Muscle of arm (tissue), 14 donors: ENCODE measurements around the gene AMOTL1. TPM values are rescaled to one million over a fixed set of nuclear protein-coding genes. Genes with fewer than 3 reads are reported as not detected.

Experiments used
- DNase-seq: peaks from one replicate; pipeline ENCODE4 v3.0.0-alpha.2; 2013
- long read RNA-seq, 11 donors: transcript quantifications; one replicate each; lab custom pipeline, GENCODE V29; 2026
- polyA plus RNA-seq, 12 donors: library from polyadenylated mRNA; unstranded; fragments of 120-200 nt; gene quantifications; one replicate each; pipeline ENCODE4 v1.2.1, GENCODE V29; 2013; ENCODE audit not compliant: insufficient read length in 12 of 12

The AMOTL1 gene, protein sequence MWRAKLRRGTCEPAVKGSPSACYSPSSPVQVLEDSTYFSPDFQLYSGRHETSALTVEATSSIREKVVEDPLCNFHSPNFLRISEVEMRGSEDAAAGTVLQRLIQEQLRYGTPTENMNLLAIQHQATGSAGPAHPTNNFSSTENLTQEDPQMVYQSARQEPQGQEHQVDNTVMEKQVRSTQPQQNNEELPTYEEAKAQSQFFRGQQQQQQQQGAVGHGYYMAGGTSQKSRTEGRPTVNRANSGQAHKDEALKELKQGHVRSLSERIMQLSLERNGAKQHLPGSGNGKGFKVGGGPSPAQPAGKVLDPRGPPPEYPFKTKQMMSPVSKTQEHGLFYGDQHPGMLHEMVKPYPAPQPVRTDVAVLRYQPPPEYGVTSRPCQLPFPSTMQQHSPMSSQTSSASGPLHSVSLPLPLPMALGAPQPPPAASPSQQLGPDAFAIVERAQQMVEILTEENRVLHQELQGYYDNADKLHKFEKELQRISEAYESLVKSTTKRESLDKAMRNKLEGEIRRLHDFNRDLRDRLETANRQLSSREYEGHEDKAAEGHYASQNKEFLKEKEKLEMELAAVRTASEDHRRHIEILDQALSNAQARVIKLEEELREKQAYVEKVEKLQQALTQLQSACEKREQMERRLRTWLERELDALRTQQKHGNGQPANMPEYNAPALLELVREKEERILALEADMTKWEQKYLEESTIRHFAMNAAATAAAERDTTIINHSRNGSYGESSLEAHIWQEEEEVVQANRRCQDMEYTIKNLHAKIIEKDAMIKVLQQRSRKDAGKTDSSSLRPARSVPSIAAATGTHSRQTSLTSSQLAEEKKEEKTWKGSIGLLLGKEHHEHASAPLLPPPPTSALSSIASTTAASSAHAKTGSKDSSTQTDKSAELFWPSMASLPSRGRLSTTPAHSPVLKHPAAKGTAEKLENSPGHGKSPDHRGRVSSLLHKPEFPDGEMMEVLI
- polyA plus RNA-seq: 10 to 100 TPM in 11 of 12 donors, not detected in 1; 36.9 to 73.0 (median 56.7) TPM
- long read RNA-seq, donor 1: 0 reads
- long read RNA-seq, donor 2, full-length matches to known transcripts: 3 of 8 reads
- long read RNA-seq, donor 2, partial matches to known transcripts: 5 of 8 reads
- long read RNA-seq, donor 2, other reads (novel, unspliced or antisense): 0 of 8 reads
- long read RNA-seq, donor 3: 0 reads
- long read RNA-seq, donor 4, full-length matches to known transcripts: 2 of 2 reads
- long read RNA-seq, donor 4, partial matches to known transcripts: 0 of 2 reads
- long read RNA-seq, donor 4, other reads (novel, unspliced or antisense): 0 of 2 reads
- long read RNA-seq, donor 5: 0 reads
- long read RNA-seq, donor 6, full-length matches to known transcripts: 2 of 2 reads
- long read RNA-seq, donor 6, partial matches to known transcripts: 0 of 2 reads
- long read RNA-seq, donor 6, other reads (novel, unspliced or antisense): 0 of 2 reads
- long read RNA-seq, donor 7, full-length matches to known transcripts: 4 of 4 reads
- long read RNA-seq, donor 7, partial matches to known transcripts: 0 of 4 reads
- long read RNA-seq, donor 7, other reads (novel, unspliced or antisense): 0 of 4 reads
- long read RNA-seq, donor 8, full-length matches to known transcripts: 4 of 16 reads
- long read RNA-seq, donor 8, partial matches to known transcripts: 12 of 16 reads
- long read RNA-seq, donor 8, other reads (novel, unspliced or antisense): 0 of 16 reads
- long read RNA-seq, donor 9, partial matches to known transcripts: 0 of 1 reads
- long read RNA-seq, donor 9, other reads (novel, unspliced or antisense): 0 of 1 reads
- long read RNA-seq, donor 10, partial matches to known transcripts: 8 of 10 reads
- long read RNA-seq, donor 10, other reads (novel, unspliced or antisense): 0 of 10 reads
- long read RNA-seq, donor 11, full-length matches to known transcripts: 1 of 1 reads
- long read RNA-seq, donor 11, partial matches to known transcripts: 0 of 1 reads
- long read RNA-seq, donor 11, other reads (novel, unspliced or antisense): 0 of 1 reads

DNA sequence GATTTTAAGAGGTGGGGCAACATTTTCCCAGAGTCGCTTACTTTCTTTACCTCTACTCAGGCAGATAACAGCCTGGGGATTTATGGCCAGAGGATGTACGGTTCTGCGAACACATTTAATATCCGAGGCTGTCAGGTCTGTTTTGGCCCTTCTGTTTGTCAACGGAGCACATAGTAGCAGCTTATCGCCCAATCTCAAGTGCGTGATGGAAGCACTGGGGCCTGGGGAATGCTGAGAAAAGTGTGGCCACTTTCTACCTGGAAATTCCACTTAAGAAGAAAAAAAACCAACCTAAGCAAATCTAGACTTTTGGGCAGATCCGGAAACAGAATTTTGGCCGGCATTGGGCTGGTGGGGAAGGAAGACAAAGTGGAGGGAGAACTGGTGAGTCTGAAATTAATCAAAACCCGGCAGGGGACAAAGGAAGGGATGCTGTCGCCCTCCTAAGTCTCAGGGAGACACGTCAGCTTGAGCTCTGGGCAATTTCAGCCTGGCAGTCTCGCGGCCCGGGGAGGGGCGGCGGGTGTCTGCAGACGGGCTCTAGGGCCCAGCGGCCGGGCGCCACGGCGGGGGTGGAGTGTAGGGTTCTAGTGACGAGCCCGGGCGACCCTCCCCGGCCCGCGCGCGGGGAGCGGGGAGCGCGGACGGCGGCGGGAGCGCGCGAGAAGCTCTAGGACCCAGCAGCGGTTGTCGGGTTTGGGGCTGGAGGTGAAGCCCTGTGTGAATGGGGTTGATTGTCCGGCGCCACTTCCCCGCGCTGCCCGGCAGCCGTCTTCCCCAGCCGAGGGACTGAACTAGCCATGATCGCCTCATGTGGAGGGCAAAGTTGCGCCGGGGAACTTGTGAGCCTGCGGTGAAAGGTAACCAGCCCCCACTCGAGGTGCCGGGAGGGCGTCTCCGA lies at the start of gene AMOTL1:
Gene AMOTL1 (plus strand): TSS at position 656 of the 901 bp plus-strand sequence. CDS start 156 bp downstream, at position 812.
- peak; percentile 89 for DNase-seq

DNA sequence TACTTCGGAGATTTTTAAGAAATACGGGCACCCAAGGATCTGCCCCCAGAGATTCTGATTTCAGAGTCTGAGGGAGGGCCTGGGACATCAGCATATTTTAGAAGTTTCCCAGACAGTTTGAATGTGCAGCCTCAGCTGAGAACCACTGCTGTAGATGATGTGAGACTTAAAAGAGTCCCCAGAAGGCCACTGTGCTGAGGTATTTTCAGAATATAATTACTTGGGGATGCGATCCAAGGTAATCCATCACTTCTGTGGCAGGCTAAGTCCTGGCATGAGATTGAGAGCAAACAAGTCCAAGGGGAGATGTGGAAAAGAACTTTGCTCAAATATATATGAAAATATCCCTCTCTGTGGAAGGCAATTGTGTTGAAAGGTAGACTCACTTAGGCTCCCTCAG lies 48.3 kb upstream of the AMOTL1 start:
- no peak for DNase-seq

DNA sequence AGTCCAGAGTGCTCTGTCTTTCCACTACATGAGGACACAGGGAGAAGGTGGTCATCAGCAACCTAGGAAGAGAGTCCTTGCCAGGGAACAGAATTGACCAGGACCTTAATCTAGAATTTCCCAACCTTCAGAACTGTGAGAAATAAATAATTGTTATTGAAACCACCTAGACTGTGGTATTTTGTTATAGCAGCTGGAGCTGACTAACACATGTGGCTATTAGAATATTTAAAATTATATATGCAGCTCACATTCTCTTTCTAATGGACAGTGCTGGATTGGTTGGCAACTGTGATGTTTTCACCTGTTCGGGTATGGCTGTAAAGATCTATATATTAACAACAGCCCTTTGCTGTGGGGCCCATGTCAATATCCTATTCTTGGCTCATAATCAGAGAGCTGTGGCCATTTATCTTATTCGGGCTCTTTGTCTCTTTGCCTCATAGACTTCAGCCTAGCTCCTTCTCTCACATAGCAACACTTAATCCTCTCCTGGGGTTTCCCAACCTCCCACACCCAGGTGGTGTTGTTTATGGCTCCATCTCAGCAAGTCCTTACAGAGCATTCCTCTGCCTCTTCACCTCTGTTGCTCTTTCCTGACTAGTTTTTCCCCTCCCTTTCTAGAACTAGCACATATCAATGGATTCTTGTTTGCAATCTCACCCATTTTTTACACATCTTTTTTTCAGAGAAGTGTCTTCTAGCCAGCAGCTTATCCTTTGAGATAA lies 46.4 kb upstream of the AMOTL1 start:
- DNase-seq: no peak

DNA sequence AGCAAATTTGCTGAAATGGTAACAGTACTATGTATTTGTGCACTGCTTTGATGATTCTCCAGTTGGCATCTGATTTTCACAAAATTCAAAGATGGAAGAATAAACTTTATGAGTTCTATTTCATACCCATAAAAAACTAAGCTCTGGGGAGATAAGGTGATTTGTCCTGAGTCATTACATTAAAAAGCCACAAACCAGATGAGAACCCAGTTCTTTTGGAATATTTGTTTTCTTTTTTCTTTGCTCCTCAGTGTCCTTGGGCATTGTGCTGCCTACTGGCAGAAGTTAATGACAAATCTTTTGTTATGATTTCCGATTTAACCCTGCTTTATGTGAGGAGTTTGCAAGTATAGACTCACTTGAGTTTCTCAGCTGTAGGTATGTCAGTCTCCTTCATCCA lies 45.4 kb upstream of the AMOTL1 start:
- no peak for DNase-seq

DNA sequence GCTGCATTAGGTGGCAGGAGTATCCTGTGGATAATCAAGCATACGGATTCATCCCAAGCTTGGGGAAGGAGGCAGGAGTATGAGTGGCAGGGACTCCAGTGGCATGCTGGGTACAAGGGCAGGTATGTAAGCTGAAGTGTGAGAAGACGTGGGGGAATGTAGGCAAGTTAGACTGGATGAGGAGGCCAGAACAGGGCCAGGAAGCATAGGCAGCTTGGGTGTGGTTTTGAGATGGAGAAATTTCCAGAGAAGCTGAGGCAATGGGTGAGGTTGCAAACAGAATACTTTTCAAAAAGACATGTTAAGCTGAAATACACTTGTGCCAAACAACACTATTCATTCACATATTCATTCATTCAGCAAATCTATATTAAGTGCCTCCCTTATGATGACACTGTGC lies 43.1 kb upstream of the AMOTL1 start:
- DNase-seq: no peak

DNA sequence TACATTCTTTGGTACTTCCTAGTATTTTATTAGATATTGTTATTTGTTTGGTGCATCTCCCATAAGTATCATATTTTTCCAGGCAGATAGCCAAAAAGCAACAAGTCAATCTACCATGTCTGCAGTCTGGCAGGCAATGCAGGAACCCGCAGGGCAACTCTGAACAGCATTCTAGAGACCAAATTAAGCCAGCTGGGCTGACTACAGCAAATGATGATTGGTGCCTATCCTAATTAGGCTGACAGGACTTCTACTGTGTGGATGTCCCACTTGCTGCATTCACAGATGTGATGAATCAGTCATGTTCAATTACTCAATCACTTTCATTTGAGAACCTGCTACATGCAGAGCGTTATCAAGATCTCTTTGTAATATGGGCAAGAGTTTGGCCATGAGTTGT lies 40.3 kb upstream of the AMOTL1 start:
- DNase-seq: no peak

DNA sequence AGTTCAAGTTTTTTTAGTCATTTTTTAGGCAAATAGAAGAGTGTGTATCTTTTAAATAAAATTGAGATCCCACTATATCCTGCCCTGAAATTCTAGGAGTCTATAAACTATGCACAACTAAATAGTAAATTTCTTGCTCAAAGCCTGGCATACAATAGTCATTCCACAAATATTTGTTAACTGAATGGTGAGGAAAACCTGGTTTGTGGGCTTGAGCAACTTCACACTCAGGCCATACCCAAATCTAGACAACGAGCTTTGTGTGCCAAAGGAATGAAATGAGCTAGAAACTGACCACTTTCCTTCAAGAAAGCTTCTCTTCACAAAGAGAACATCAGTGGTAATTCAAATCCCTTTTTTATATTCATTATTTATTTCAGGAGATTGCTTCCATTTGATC lies 39.6 kb upstream of the AMOTL1 start:
- no peak for DNase-seq

DNA sequence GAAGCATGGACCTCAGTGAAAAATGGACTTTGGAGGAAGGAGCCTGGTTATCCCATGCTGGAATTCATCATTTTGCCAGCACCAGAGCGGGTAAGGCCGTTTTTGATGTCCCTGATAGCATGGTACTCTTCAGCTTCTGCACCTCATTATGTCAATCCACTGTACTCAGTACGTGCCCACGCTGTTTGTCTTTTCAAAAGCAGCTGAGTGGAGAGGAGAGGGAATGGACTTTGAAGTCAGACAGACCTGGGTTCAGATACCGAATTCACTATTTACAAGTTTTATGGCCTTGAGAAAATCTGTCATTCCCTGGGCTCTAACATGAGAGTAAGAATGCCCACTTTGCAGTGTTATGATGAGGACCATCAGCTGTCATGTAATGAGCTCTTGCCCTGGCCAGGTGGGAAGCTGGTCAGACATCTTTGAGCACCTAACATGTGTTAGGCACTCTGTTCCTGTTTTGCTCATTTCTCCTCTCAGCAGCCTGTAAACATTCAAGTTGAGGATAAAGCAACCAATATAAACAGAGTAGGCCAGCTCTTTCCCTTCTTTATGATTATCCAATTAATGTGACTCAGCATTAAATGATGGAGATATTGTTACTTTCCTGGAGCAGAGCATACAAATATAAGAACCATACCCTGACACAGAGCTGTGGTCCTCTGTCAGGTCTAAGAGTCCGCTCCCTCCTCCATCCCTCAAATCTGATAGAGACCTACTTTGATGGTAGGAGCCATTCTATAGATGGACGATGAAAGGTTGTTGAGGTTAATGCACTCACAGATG lies 39.0 kb upstream of the AMOTL1 start:
- no peak for DNase-seq

DNA sequence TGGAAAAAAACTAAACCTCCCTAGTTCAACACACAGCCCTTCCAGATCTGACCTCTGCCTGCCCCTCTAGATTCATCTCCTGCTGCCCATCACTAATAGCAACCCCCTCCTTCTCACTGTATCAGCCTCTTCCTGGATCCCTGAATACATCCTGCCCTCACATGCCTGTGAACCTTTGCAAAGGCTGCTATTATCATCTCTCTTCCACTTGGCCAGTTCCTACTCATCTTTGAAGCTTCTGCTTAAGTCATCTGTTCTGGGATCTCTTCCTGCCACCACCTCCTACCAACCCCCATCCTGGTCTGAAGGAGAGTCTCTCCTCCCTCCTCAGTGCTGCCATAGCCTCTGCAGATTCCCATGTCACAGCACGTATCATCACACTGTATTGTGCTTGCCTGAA lies 38.0 kb upstream of the AMOTL1 start:
- no peak for DNase-seq

DNA sequence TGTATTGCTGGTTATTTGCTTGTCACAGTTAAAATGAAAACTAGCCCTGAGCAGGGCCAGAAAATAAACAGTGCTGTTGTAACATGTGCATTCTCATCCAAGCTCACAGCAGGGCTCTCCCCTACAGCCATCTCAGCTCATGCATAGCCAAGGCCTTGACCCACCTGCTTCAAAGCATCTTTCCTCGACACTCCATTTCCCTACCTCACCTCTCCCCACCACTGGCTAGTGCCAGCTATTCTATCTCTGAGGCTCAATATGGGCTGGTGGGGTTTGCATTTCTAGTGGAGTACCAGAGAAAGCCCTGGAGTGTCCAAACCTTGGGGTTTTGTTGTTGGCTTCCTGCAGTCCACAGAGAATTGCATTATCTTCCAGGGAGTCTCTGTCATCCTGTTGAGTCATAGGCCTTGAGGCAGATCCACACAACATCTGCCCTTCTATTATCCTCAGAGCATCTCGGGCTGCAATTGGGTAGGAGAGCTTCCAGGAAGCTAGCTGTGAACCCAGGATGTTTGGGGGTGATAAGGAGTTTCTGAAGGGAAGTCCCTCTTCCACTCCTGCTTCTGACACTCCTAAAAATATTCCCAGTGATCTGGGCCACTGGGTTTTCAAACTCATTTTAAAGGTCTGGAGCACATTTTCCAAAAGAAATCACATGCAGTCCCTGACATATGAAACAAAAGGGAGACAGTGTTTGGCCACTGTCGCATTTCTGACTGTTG lies 36.1 kb upstream of the AMOTL1 start:
- no peak for DNase-seq

DNA sequence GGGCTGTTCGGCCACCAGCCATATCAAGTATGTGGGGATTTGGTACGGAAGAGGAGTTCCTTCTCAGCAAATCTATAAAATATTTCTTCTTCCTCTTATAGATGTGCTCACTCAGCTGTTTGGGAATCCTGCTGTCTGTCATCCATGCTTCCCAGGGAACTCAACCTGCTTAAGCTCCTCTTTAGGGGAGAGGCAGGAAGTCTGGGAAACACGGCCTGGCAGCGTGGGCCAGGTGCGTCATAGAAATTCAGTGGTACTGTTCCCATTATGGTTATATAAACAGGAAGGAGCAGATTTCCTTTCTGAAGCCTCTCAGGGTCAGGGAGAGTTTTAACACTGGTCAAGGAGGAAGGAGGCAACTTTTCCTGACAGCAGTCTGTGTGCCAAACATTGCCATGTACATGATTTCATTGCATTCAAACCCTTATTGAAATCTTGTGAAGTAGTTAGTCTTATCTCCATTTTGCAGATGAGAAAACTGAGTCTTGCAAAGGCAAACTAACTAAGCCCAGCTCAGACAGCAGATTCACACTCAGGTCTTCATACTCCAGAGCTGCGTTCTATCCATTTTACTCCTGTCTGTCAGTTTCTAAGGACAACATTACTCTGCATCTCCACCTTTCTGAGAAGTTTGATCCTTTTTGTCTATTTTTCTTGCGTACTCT lies 35.4 kb upstream of the AMOTL1 start:
- DNase-seq: no peak

DNA sequence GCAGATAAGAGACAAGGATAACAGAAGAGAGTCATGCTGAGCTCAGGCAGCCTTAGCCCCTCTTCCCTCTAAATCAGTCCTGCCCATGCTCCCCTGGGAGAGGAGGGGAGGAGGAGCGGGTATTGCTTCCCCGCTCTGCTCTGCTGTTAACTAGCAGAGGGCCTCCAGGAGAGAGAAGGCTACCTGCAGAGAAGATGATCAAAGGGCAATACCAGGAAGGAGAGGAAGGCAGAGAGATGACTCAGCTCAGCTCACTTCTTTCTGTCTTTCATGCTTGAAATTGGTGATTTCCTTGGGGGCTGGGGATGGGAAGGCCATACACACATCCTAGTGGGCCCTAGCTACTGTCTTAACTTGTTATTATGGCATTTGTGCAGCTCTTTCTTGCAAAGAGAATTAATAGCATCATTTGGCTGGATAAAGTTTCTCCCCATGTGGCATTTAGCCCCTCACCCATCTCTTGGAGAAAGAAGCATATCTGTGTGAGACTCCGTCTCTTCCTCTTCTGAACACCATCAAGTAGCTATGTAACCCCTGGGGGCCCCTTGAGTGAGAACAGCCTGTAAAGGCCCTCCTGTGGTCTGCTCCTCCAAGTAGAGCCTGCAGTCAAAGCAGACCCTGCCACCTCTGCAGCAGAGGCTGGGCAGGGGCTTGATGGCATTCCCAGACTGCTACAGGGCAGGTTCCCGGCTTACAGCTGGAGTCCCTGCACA lies 33.4 kb upstream of the AMOTL1 start:
- DNase-seq: no peak

DNA sequence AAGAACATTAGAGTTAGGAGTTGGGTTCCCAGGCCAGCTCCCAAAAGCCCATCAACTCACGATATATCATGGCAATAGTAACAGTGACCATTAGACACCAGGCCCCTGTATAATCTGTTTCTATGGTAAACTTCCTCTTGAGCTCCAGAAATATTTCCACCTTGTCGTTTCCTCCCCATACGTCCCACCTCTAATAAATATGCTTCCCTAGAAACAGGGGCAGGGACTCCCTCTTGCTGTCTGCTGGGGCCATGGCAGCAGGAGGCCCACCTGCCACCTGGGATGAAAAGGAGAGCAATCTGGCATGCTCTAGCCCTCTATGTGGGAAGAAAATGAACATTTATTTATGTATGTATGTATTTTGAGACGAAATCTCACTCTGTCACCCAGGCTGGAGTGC lies 32.2 kb upstream of the AMOTL1 start:
- DNase-seq: no peak

DNA sequence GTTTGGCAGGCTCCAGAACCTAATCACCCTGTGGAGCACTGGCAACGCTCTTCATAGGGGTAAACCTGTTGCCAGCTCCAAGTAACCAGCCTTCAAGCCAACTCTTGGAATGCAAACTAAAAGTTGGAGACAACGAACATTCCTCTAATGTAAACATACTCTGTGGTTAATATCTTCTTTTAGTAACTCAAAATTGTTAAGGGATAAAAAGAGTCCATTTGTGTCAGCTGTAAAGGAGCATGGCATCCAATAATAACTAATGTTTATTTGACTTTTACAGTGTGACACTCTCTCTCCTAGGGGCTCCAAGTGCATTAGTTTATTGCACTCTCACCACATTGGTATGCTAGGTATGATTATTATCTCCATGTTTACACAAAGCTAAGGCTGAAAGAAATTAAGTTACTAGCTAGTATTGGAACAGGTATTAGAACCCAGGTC lies 31.0 kb upstream of the AMOTL1 start:
- no peak for DNase-seq

DNA sequence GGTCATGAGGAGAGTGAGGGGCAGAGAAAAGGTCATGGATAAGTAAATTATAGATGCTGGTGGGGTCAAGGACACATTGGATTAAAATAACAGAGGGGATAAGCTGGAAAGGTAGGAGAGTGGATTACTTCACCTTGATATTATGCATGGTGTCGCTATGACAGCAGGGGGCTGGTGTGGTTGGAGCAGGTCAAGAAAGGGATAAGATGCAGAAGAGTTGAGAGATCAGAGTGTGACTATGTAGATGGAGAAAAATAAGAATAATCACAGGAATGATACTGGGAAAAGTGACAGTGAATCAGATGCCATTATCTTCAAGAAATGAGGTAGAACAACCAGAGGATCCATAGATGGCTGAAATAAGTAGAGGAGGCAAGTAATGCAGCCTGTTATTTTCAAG lies 29.4 kb upstream of the AMOTL1 start:
- no peak for DNase-seq

DNA sequence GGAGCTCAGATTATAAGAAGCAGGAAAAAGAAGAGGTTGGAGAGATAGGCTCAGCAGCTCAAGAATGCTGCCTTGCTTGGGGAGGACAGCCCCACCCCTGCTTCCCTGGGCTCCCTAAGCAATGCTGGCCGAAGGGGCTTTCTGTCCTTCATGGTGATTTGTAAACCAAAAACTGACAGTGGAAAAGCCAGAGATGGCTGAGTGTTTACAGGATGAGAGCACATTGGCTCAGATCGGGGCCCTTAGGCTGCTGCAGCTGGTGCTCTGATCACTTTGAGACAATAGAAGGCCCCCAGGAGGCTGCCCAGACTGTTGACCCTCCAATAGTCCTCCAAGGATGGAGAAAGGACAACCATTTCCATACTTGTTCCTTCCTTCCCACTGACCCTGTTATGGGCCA lies 28.8 kb upstream of the AMOTL1 start:
- DNase-seq: no peak
